Panc1 (cell line): ENCODE results near the gene SETDB2. TPM values are rescaled to one million over a fixed set of nuclear protein-coding genes. Genes with fewer than 3 reads are reported as not detected.

Experiments used
- ATAC-seq: fragments of 200-7000 bp; cut with Tn5 transposase; 2 replicates; pipeline ENCODE4 v1.9.1; 2020; ENCODE audit warnings: mild to moderate bottlenecking, moderate library complexity
- BruUV-seq: library from RNA; stranded (reverse); fragments of 400-500 nt; replicated peaks from 2 replicates; lab custom pipeline; 2021; lab: Mats Ljungman, UMichigan
- CTCF ChIA-PET: fragments of 300-600 bp; sonication (Branson Sonifier 250); formaldehyde crosslinking; loops from one replicate; lab custom pipeline; 2022; ENCODE audit warnings: antibody characterized with exemption; lab: Charles Lee
- POLR2A ChIA-PET: fragments of 300-600 bp; sonication (Branson Sonifier 250); formaldehyde crosslinking; loops from one replicate; lab custom pipeline; 2022; ENCODE audit warnings: antibody characterized with exemption; lab: Charles Lee
- DNase-seq: peaks from one replicate; pipeline ENCODE4 v3.0.0-alpha.2; 2010; ENCODE audit warnings: low read depth, low spot score
- H3K27ac ChIP-seq: 2 replicates; pipeline ENCODE4 v1.5.1; 2011; ENCODE audit warnings: mild to moderate bottlenecking, low read length, inconsistent platforms
- H3K27me3 ChIP-seq: fragments of 200-500 bp; sonication (Bioruptor generic); 2 replicates; pipeline ENCODE4 v1.6.0; 2014; ENCODE audit warnings: low read length, inconsistent platforms; ENCODE audit not compliant: control insufficient read depth, insufficient read depth
- H3K36me3 ChIP-seq: fragments of 200-500 bp; sonication (Bioruptor generic); 2 replicates; pipeline ENCODE4 v1.5.1; 2014; ENCODE audit warnings: inconsistent platforms, mild to moderate bottlenecking, low read length, moderate library complexity; ENCODE audit not compliant: control insufficient read depth, insufficient read depth
- H3K4me1 ChIP-seq: 2 replicates; pipeline ENCODE4 v1.5.1; 2011; ENCODE audit warnings: inconsistent platforms, mild to moderate bottlenecking, low read length, moderate library complexity; ENCODE audit not compliant: control insufficient read depth, insufficient read depth
- H3K4me3 ChIP-seq, 2 experiments: 2 replicates each; pipeline ENCODE4 v1.5.1; 2011 to 2012; ENCODE audit warnings: low read depth in 2 of 2, low read length in 2 of 2, mild to moderate bottlenecking in 2 of 2, inconsistent platforms in 1 of 2, moderate library complexity in 1 of 2
- H3K9me3 ChIP-seq: fragments of 200-500 bp; sonication (Bioruptor generic); 2 replicates; pipeline ENCODE4 v1.5.1; 2014; ENCODE audit warnings: low read depth, mild to moderate bottlenecking, inconsistent platforms, low read length, moderate library complexity; ENCODE audit not compliant: control insufficient read depth, insufficient read depth
- POLR2AphosphoS5 ChIP-seq: IDR thresholded peaks from 2 replicates; pipeline ENCODE4 v1.6.1; 2012; ENCODE audit warnings: mild to moderate bottlenecking, low read depth, low read length, moderate library complexity
- SIN3A ChIP-seq: IDR thresholded peaks from 2 replicates; pipeline ENCODE4 v1.6.1; 2012; ENCODE audit warnings: low read depth, mild to moderate bottlenecking, low read length, moderate library complexity, borderline replicate concordance; ENCODE audit not compliant: insufficient read depth
- TCF7L2 ChIP-seq: IDR thresholded peaks from 2 replicates; pipeline ENCODE4 v1.6.1; 2011; ENCODE audit warnings: mild to moderate bottlenecking, low read depth, low read length, inconsistent platforms
- in situ Hi-C: cut with HindIII; loops from 2 replicates; pipeline ENCODE4 v1.10.0; 2016; ENCODE audit warnings: low sequenced_read_pairs, low pct_unique_long_range_greater_than_20kb
- intact Hi-C: fragments of 100-400 bp; cut with micrococcal nuclease; formaldehyde crosslinking; loops from one replicate; pipeline ENCODE4 v1.10.0; 2022; ENCODE audit not compliant: unreplicated experiment
- total RNA-seq: library from RNA; stranded (reverse); gene quantifications from one replicate; pipeline ENCODE4 v1.2.1, GENCODE V29; 2021; ENCODE audit not compliant: unreplicated experiment
- TF ChIP-seq, protein P1 (sequence below), 2 experiments: IDR thresholded peaks; 2 replicates each; pipeline ENCODE4 v1.6.1; 2011 to 2012; ENCODE audit warnings: low read depth in 2 of 2, control low read depth in 1 of 2, low read length in 1 of 2, mild to moderate bottlenecking in 1 of 2, moderate library complexity in 1 of 2; ENCODE audit not compliant: insufficient read depth in 1 of 2
- TF ChIP-seq, protein P2 (sequence below): fragments of 450-650 bp; IDR thresholded peaks from 2 replicates; pipeline ENCODE4 v1.5.1; 2017; ENCODE audit warnings: mild to moderate bottlenecking

SETDB2 gene
- total RNA-seq, 1 experiment from 2014 or later = 6.1 TPM

DNA sequence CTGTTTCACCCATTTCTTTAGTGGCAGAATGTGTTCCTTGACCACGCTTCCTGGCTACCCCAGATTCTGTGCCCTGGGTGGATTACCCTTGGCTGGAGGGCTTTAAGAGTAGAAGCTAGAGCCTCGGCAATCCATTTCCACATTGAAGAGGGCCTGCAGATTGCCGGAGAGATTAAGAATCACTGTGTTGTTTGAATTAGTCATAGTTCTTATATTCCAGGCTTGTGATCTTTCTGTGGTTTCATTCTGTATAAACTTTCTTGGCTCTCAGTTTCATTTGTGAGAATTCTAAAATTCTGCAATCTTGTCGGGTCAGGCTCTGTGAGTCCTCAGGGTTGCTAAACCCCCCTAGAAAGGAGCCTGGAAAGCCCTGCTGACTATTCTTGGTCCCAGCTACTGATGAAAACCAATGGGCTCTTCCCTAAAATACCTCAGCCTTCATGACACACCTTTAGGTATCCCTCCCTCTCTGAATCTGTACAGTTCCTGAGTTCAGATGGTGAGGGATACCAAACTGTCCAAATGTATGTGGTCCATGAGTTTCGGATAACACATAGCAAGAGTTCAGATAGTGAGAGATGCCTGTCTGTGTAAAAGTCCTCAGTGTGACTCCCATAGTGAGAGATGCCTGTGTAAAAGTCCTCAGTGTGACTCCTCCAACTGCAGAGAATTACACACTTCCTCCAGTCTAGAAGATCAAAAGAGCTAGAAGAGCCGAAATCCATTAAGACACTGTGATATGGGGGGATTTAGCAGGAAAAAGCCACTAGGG, 56.0 kb downstream of the SETDB2 start:
- in situ Hi-C loops (no loop called here), intact Hi-C loops (no loop called here)
- Histone ChIP-seq H3K4me3 (no peak overlapping the region), H3K27ac (no peak overlapping the region), H3K4me1 (no peaks in the 10 kb centered on the region), H3K9me3 (no peaks in the 10 kb centered on the region), H3K27me3 (no peaks in the 10 kb centered on the region), H3K36me3 (no peaks in the 10 kb centered on the region)
- ChIA-PET CTCF (no interaction called here), POLR2A (no interaction called here)
- TF ChIP-seq, protein P1, sequence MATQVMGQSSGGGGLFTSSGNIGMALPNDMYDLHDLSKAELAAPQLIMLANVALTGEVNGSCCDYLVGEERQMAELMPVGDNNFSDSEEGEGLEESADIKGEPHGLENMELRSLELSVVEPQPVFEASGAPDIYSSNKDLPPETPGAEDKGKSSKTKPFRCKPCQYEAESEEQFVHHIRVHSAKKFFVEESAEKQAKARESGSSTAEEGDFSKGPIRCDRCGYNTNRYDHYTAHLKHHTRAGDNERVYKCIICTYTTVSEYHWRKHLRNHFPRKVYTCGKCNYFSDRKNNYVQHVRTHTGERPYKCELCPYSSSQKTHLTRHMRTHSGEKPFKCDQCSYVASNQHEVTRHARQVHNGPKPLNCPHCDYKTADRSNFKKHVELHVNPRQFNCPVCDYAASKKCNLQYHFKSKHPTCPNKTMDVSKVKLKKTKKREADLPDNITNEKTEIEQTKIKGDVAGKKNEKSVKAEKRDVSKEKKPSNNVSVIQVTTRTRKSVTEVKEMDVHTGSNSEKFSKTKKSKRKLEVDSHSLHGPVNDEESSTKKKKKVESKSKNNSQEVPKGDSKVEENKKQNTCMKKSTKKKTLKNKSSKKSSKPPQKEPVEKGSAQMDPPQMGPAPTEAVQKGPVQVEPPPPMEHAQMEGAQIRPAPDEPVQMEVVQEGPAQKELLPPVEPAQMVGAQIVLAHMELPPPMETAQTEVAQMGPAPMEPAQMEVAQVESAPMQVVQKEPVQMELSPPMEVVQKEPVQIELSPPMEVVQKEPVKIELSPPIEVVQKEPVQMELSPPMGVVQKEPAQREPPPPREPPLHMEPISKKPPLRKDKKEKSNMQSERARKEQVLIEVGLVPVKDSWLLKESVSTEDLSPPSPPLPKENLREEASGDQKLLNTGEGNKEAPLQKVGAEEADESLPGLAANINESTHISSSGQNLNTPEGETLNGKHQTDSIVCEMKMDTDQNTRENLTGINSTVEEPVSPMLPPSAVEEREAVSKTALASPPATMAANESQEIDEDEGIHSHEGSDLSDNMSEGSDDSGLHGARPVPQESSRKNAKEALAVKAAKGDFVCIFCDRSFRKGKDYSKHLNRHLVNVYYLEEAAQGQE (IDR thresholded peaks at IDR 0.05; ENCODE audit: insufficient read depth in 1 of 2, low read depth in 2 of 2, low read length in 1 of 2) = no peak
- TF ChIP-seq POLR2AphosphoS5 = no peak
- TF ChIP-seq SIN3A = no peak
- TF ChIP-seq, protein P2, sequence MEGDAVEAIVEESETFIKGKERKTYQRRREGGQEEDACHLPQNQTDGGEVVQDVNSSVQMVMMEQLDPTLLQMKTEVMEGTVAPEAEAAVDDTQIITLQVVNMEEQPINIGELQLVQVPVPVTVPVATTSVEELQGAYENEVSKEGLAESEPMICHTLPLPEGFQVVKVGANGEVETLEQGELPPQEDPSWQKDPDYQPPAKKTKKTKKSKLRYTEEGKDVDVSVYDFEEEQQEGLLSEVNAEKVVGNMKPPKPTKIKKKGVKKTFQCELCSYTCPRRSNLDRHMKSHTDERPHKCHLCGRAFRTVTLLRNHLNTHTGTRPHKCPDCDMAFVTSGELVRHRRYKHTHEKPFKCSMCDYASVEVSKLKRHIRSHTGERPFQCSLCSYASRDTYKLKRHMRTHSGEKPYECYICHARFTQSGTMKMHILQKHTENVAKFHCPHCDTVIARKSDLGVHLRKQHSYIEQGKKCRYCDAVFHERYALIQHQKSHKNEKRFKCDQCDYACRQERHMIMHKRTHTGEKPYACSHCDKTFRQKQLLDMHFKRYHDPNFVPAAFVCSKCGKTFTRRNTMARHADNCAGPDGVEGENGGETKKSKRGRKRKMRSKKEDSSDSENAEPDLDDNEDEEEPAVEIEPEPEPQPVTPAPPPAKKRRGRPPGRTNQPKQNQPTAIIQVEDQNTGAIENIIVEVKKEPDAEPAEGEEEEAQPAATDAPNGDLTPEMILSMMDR = no peak
- no peak for TF ChIP-seq TCF7L2
- DNase-seq (no peak), ATAC-seq (no peak)
- BruUV-seq = no TSS peak

DNA sequence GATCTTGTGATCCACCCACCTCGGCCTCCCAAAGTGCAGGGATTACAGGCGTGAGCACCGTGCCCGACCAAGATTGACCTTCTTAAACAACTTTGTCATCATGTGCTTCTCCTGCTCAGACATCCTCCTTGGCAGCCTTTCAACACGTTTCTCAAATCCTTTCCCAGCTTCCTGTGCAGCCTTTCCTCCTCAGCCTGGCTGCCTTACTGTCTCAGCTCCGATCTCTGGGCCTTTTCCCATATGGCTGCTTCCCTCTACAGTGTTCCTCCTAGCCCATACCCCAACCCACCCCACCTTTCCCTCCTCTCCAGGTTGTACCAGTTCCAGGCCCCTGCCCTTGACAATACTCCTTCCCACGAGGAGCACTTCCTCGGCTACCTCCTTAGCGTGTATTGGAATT, 58.9 kb downstream of the SETDB2 start:
- POLR2A ChIA-PET = interaction anchor here (0.7 kb wide), 1 partner anchor 29 kb away, joined by 3 read pairs; no protein-coding TSS in a partner anchor
- no peak for DNase-seq
- CTCF ChIA-PET = no interaction called here
- Histone ChIP-seq H3K4me3 (no peak overlapping the region), H3K27me3 (no peaks in the 10 kb centered on the region), H3K4me1 (no peaks in the 10 kb centered on the region), H3K9me3 (no peaks in the 10 kb centered on the region), H3K36me3 (no peaks in the 10 kb centered on the region), H3K27ac (no peak overlapping the region)
- no peak for ATAC-seq
- in situ Hi-C loops = no loop called here
- BruUV-seq = no TSS peak
- intact Hi-C loops = no loop called here
- TF ChIP-seq, protein P2 = no peak
- TF ChIP-seq POLR2AphosphoS5 (no peak), SIN3A (no peak), TCF7L2 (no peak)
- TF ChIP-seq, protein P1 (IDR thresholded peaks at IDR 0.05; ENCODE audit: insufficient read depth in 1 of 2, low read depth in 2 of 2, low read length in 1 of 2) = no peak
